ENCODE data around the gene PARD3B.

The PARD3B gene

GRCh38 chr2:204544961-204545860 lies at the start of gene PARD3B:
PARD3B (plus strand) TSS chr2:204545475; CDS start chr2:204546000, 525 bp downstream.
- Histone ChIP-seq H3K27ac (peak within 1 kb of the TSS; percentile 51), H3K36me3 (replicated peaks) (no peaks in the 10 kb centered on the region), H3K27me3 (replicated peaks) (no peaks in the 10 kb centered on the region), H3K4me3 (ENCODE audit: low read depth, low read length) (peak within 1 kb of the TSS; percentile 68)
- in situ Hi-C loops (cut with HindIII; ENCODE audit: low pct_ligation_motif_present, low sequenced_read_pairs), result no loop called here
- TF ChIP-seq CTCF (IDR thresholded peaks at IDR 0.05; ENCODE audit: low read depth, low read length, missing control alignments), result no peak
- DNase-seq, result peak; percentile 24

- no peak overlapping the region for H3K27ac ChIP-seq
- no peak for DNase-seq
- no peak for TF ChIP-seq CTCF (IDR thresholded peaks at IDR 0.05; ENCODE audit: low read depth, low read length, missing control alignments)
- no peak overlapping the region for H3K4me3 ChIP-seq (ENCODE audit: low read depth, low read length)
- H3K36me3 ChIP-seq (replicated peaks), result no peaks in the 10 kb centered on the region
- H3K27me3 ChIP-seq (replicated peaks), result no peaks in the 10 kb centered on the region
- in situ Hi-C loops (cut with HindIII; ENCODE audit: low pct_ligation_motif_present, low sequenced_read_pairs), result no loop called here
These were observed 48.5 kb upstream of the PARD3B start for GRCh38 chr2:204496779-204497178.

- Histone ChIP-seq H3K36me3 (replicated peaks) (no peaks in the 10 kb centered on the region), H3K27me3 (replicated peaks) (no peaks in the 10 kb centered on the region), H3K4me3 (ENCODE audit: low read depth, low read length) (no peak overlapping the region), H3K27ac (no peak overlapping the region)
- in situ Hi-C loops (cut with HindIII; ENCODE audit: low pct_ligation_motif_present, low sequenced_read_pairs), result no loop called here
- no peak for DNase-seq
- no peak for TF ChIP-seq CTCF (IDR thresholded peaks at IDR 0.05; ENCODE audit: low read depth, low read length, missing control alignments)
These were observed 47.4 kb upstream of the PARD3B start for GRCh38 chr2:204497855-204498254.

- TF ChIP-seq CTCF (IDR thresholded peaks at IDR 0.05; ENCODE audit: low read depth, low read length, missing control alignments), result no peak
- Histone ChIP-seq H3K27me3 (replicated peaks) (no peaks in the 10 kb centered on the region), H3K36me3 (replicated peaks) (no peaks in the 10 kb centered on the region), H3K27ac (no peak overlapping the region), H3K4me3 (ENCODE audit: low read depth, low read length) (no peak overlapping the region)
- in situ Hi-C loops (cut with HindIII; ENCODE audit: low pct_ligation_motif_present, low sequenced_read_pairs), result no loop called here
- no peak for DNase-seq
These were observed 47.0 kb upstream of the PARD3B start for GRCh38 chr2:204498291-204498690.

GRCh38 chr2:204503869-204504268 lies 41.4 kb upstream of the PARD3B start:
- Histone ChIP-seq H3K36me3 (replicated peaks) (no peaks in the 10 kb centered on the region), H3K27me3 (replicated peaks) (no peaks in the 10 kb centered on the region), H3K27ac (peak overlapping the region; percentile 43), H3K4me3 (ENCODE audit: low read depth, low read length) (no peak overlapping the region)
- peak; percentile 88 for DNase-seq
- in situ Hi-C loops (cut with HindIII; ENCODE audit: low pct_ligation_motif_present, low sequenced_read_pairs), result no loop called here
- TF ChIP-seq CTCF (IDR thresholded peaks at IDR 0.05; ENCODE audit: low read depth, low read length, missing control alignments), result no peak

Measured in brain microvascular endothelial cell (primary cell).